ENCODE data around the gene TTC38. TPM values are rescaled to one million over a fixed set of nuclear protein-coding genes. Genes with fewer than 3 reads are reported as not detected.

Gene TTC38
- total RNA-seq, 4 donors from 2014 or later = 21.8 to 61.8 (median 33.3) TPM

GRCh38 chr22:46272196-46272595 is 4.4 kb downstream of the TTC38 start:
- WGBS, 2 donors (ENCODE audit: low coverage in 1 of 2) = 90 to 100% methylated on average over 2 to 3 of the region's 8 CpGs
- Histone ChIP-seq H3K27me3 (no peaks in the 10 kb centered on the region), H3K4me1 (peaks cover 0 to 28% (median 7%) of the 10 kb centered on the region in 3 donors), H3K4me3 (no peak overlapping the region), H3K36me3 (peaks cover 0 to 73% of the 10 kb centered on the region in 2 donors), H3K9me3 (peaks cover 0 to 5% (median 0%) of the 10 kb centered on the region in 3 donors), H3K27ac (no peak overlapping the region)
- ATAC-seq = no peak
- TF ChIP-seq EP300 (IDR thresholded peaks at IDR 0.05) = no peak
- no peak for TF ChIP-seq POLR2A (IDR thresholded peaks at IDR 0.05)
- no peak for TF ChIP-seq POLR2AphosphoS5 (IDR thresholded peaks at IDR 0.05)
- TF ChIP-seq CTCF (IDR thresholded peaks at IDR 0.05) = no peak

- no peak overlapping the region for H3K27ac ChIP-seq
- peaks cover 0 to 80% of the 10 kb centered on the region in 2 donors for H3K36me3 ChIP-seq
- H3K4me1 ChIP-seq = peaks cover 0 to 24% (median 7%) of the 10 kb centered on the region in 3 donors
- TF ChIP-seq POLR2AphosphoS5 (IDR thresholded peaks at IDR 0.05) (no peak), POLR2A (IDR thresholded peaks at IDR 0.05) (no peak), CTCF (IDR thresholded peaks at IDR 0.05) (no peak), EP300 (IDR thresholded peaks at IDR 0.05) (no peak)
- no peak overlapping the region for H3K4me3 ChIP-seq
- WGBS, 2 donors (ENCODE audit: low coverage in 1 of 2) = 83 to 96% methylated on average over 4 to 5 of the region's 12 CpGs
- ATAC-seq = no peak
- no peaks in the 10 kb centered on the region for H3K27me3 ChIP-seq
- peaks cover 0 to 5% (median 0%) of the 10 kb centered on the region in 3 donors for H3K9me3 ChIP-seq
Measured at GRCh38 chr22:46272762-46273431, 5.1 kb downstream of the TTC38 start.

DNA sequence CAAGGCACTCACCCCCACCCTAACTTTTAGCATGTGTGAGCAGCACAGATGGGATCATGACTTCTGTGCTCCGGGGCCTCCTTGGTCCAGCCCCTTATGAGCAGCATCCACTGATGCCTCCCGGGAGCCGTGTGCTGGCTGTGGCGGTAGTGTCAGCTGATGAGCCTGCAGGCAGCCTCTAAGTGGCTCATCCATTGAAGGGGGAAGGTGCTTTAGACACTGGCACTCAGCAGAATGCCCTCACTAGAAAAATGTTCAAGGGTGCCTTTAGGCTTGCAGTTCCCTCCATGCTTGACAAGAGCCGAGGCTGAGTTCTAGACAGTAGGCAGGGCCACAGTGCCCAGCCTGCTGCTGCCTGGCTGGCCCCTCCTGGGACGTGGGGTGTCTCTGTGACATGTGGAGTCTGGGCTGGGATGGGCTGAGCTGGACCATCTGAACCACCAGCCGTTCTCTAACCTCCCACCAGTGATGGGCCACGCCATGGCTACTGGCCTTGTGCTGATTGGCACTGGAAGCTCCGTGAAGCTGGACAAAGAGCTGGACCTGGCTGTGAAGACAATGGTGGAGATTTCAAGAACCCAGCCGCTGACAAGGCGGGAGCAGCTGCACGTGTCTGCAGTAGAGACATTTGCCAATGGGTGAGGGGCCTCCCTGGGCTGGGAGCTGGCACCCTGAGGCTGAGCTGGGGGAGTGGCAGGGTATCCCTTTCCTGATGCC is 5.8 kb downstream of the TTC38 start:
- no peaks in the 10 kb centered on the region for H3K27me3 ChIP-seq
- no peak overlapping the region for H3K4me3 ChIP-seq
- WGBS, 2 donors (ENCODE audit: low coverage in 1 of 2) = 100% methylated on average over 1 of the region's 12 CpGs; no CpG with 5 or more reads in 1 of the 2 donors
- no peak for ATAC-seq
- peaks cover 0 to 19% (median 7%) of the 10 kb centered on the region in 3 donors for H3K4me1 ChIP-seq
- no peak for TF ChIP-seq POLR2A (IDR thresholded peaks at IDR 0.05)
- no peak for TF ChIP-seq CTCF (IDR thresholded peaks at IDR 0.05)
- no peak for TF ChIP-seq POLR2AphosphoS5 (IDR thresholded peaks at IDR 0.05)
- TF ChIP-seq EP300 (IDR thresholded peaks at IDR 0.05) = no peak
- H3K36me3 ChIP-seq = peaks cover 0 to 87% of the 10 kb centered on the region in 2 donors
- H3K27ac ChIP-seq = no peak overlapping the region
- H3K9me3 ChIP-seq = peaks cover 0 to 5% (median 0%) of the 10 kb centered on the region in 3 donors

DNA sequence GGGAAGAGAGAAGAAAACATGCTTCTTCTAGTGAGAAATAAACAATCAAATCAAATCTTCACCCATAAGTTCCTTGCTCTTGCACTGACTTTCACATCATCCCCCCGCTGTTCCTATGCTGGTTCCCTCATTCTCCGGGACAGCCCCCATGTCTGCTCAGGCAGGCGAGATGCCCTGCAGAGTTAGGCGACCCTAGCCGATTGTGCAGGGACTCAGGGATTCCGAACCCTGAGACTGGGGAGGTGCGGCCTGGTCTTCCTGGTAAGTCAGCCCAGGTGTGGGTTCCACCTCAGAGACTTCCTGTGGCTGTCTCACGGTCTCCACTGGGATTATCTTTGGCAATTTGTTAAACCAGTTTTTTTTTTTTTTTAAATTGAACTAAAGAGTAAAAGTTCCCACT is 6.6 kb downstream of the TTC38 start:
- H3K4me3 ChIP-seq = no peak overlapping the region
- no peak for ATAC-seq
- H3K36me3 ChIP-seq = peaks cover 0 to 93% of the 10 kb centered on the region in 2 donors
- peaks cover 0 to 11% (median under 1%) of the 10 kb centered on the region in 3 donors for H3K4me1 ChIP-seq
- TF ChIP-seq POLR2AphosphoS5 (IDR thresholded peaks at IDR 0.05) (no peak), POLR2A (IDR thresholded peaks at IDR 0.05) (no peak), EP300 (IDR thresholded peaks at IDR 0.05) (no peak)
- H3K9me3 ChIP-seq = peaks cover 0 to 5% (median 0%) of the 10 kb centered on the region in 3 donors
- 96 to 98% methylated on average over 5 to 7 of the region's 8 CpGs for WGBS, 2 donors (ENCODE audit: low coverage in 1 of 2)
- H3K27ac ChIP-seq = no peak overlapping the region
- no peaks in the 10 kb centered on the region for H3K27me3 ChIP-seq

DNA sequence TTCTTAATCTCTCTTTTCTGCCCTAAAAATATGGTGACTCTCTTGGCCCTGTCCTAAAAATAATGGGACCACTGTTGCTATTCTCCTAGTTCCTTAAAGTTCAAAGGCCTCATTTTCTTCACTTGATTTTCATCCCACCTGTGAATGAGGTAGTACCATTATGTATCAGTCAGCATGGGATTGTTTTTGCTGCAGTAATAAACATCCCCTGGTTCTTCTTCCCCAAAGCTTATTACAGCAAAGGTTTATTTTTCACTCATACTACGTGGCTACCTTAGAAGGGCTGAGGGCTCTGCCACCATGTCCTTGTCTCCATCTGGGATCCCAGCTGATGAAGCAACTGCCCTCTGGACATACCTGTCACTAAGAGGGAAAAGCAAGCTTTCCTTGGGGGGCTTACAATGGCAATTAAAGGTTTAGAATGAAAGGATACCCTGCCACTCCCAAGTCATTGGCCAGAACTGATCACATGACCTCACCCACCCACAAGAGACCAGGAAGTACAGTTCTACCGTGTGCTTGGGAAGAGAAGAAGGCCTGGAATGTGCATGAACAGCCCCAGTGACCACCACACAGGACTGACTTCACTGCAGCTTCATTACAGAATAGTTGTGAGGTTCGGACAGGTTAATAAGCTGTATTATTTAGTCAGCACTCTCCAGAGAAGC is 7.8 kb downstream of the TTC38 start:
- Histone ChIP-seq H3K36me3 (peaks cover 0 to 98% of the 10 kb centered on the region in 2 donors), H3K4me1 (no peaks in the 10 kb centered on the region), H3K27ac (no peak overlapping the region), H3K27me3 (no peaks in the 10 kb centered on the region), H3K9me3 (peaks cover 0 to 5% (median 0%) of the 10 kb centered on the region in 3 donors), H3K4me3 (no peak overlapping the region)
- no peak for TF ChIP-seq EP300 (IDR thresholded peaks at IDR 0.05)
- ATAC-seq = no peak
- WGBS, 2 donors (ENCODE audit: low coverage in 1 of 2) = 38 to 67% methylated on average over 2 to 3 of the region's 3 CpGs
